AG08396 (cell line): Measurements from ENCODE around the gene NTSR2.

Source experiments
- DNase-seq: peaks from one replicate; pipeline ENCODE4 v3.0.0; 2012; ENCODE audit warnings: low spot score, mixed read lengths

The NTSR2 gene

GRCh38 chr2:11669454-11670291 lies at the start of gene NTSR2:
NTSR2 (minus strand) TSS chr2:11670195; CDS start chr2:11670129, 66 bp downstream.
- DNase-seq, result peak; percentile 88

GRCh38 chr2:11719230-11719977 lies 49.4 kb upstream of the NTSR2 start:
- no peak for DNase-seq

GRCh38 chr2:11718606-11719005 lies 48.6 kb upstream of the NTSR2 start:
- DNase-seq, result no peak

GRCh38 chr2:11717623-11718022 lies 47.6 kb upstream of the NTSR2 start:
- DNase-seq, result no peak

- peak; percentile 42 for DNase-seq
Measured at GRCh38 chr2:11716689-11717321, 46.8 kb upstream of the NTSR2 start.

GRCh38 chr2:11715987-11716652 lies 46.1 kb upstream of the NTSR2 start:
- no peak for DNase-seq

- no peak for DNase-seq
Measured at GRCh38 chr2:11713815-11714214, 43.8 kb upstream of the NTSR2 start.

GRCh38 chr2:11712866-11713265 lies 42.9 kb upstream of the NTSR2 start:
- DNase-seq, result no peak

GRCh38 chr2:11711751-11712150 lies 41.8 kb upstream of the NTSR2 start:
- DNase-seq, result no peak

- DNase-seq, result no peak
Measured at GRCh38 chr2:11711354-11711716, 41.3 kb upstream of the NTSR2 start.

GRCh38 chr2:11710632-11711353 lies 40.8 kb upstream of the NTSR2 start:
- DNase-seq, result no peak

GRCh38 chr2:11710210-11710609 lies 40.2 kb upstream of the NTSR2 start:
- DNase-seq, result peak; percentile 76

GRCh38 chr2:11709293-11709692 lies 39.3 kb upstream of the NTSR2 start:
- DNase-seq, result no peak

- no peak for DNase-seq
Measured at GRCh38 chr2:11708106-11708505, 38.1 kb upstream of the NTSR2 start.

GRCh38 chr2:11705711-11706110 lies 35.7 kb upstream of the NTSR2 start:
- no peak for DNase-seq

- no peak for DNase-seq
Measured at GRCh38 chr2:11705063-11705462, 35.1 kb upstream of the NTSR2 start.

- peak; percentile 57 for DNase-seq
Measured at GRCh38 chr2:11703700-11704099, 33.7 kb upstream of the NTSR2 start.

- no peak for DNase-seq
Measured at GRCh38 chr2:11702946-11703345, 33.0 kb upstream of the NTSR2 start.

GRCh38 chr2:11701751-11702301 lies 31.8 kb upstream of the NTSR2 start:
- no peak for DNase-seq

- DNase-seq, result no peak
Measured at GRCh38 chr2:11701206-11701605, 31.2 kb upstream of the NTSR2 start.
